ENCODE data around the gene SMYD3. TPM values are rescaled to one million over a fixed set of nuclear protein-coding genes. Genes with fewer than 3 reads are reported as not detected.
A peak's percentile ranks its signal among the peaks of the same experiment; 100 is the strongest.

SMYD3 gene
- total and polyA plus RNA-seq, 2 experiments from 2014 or later, result 30.8 to 68.5 TPM

DNA sequence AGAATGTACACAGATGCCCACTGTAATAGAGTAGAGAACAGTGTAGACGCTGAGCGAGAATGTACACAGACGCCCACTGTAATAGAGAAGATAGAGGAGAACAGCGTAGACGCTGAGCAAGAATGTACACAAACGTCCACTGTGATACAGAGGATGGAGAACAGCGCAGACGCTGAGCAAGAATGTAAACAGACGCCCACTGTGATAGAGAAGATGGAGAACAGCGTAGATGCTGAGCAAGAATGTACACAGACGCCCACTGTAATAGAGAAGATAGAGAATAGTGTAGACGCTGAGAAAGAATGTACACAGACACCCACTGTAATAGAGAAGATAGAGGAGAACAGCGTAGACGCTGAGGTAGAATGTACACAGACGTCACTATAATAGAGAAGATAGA lies 306.9 kb downstream of the SMYD3 start:
- Histone ChIP-seq H3K9me3 (ENCODE audit: low read depth) (no peaks in the 10 kb centered on the region), H3K4me2 (no peak overlapping the region), H3K4me3 (no peak overlapping the region), H3K36me3 (replicated peaks; ENCODE audit: insufficient read depth, low read depth) (no peaks in the 10 kb centered on the region), H4K20me1 (ENCODE audit: insufficient read depth, poor library complexity, severe bottlenecking) (no peaks in the 10 kb centered on the region), H3K27me3 (no peaks in the 10 kb centered on the region), H3K27ac (no peak overlapping the region), H2AFZ (no peak overlapping the region), H3K4me1 (ENCODE audit: insufficient read depth) (no peaks in the 10 kb centered on the region), H3K79me2 (no peaks in the 10 kb centered on the region), H3K9me2 (replicated peaks; ENCODE audit: insufficient read depth) (no peaks in the 10 kb centered on the region)
- DNase-seq (ENCODE audit: low spot score), result no peak
- 89% methylated on average over 15 of the region's 15 CpGs for WGBS (ENCODE audit: low lambda C conversion rate, missing lambda C conversion rate)
- TF ChIP-seq, protein P1, sequence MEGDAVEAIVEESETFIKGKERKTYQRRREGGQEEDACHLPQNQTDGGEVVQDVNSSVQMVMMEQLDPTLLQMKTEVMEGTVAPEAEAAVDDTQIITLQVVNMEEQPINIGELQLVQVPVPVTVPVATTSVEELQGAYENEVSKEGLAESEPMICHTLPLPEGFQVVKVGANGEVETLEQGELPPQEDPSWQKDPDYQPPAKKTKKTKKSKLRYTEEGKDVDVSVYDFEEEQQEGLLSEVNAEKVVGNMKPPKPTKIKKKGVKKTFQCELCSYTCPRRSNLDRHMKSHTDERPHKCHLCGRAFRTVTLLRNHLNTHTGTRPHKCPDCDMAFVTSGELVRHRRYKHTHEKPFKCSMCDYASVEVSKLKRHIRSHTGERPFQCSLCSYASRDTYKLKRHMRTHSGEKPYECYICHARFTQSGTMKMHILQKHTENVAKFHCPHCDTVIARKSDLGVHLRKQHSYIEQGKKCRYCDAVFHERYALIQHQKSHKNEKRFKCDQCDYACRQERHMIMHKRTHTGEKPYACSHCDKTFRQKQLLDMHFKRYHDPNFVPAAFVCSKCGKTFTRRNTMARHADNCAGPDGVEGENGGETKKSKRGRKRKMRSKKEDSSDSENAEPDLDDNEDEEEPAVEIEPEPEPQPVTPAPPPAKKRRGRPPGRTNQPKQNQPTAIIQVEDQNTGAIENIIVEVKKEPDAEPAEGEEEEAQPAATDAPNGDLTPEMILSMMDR (IDR thresholded peaks at IDR 0.05; ENCODE audit: poor library complexity), result no peak
- TF ChIP-seq EZH2 (IDR thresholded peaks at IDR 0.05; ENCODE audit: borderline replicate concordance) (no peak), EZH2phosphoT487 (IDR thresholded peaks at IDR 0.05; ENCODE audit: low read depth, severe bottlenecking, unreplicated experiment) (no peak)

GRCh38 chr1:246199086-246199645 lies 307.9 kb downstream of the SMYD3 start:
- Histone ChIP-seq H3K27ac (no peak overlapping the region), H3K4me1 (ENCODE audit: insufficient read depth) (no peaks in the 10 kb centered on the region), H3K79me2 (no peaks in the 10 kb centered on the region), H2AFZ (no peak overlapping the region), H4K20me1 (ENCODE audit: insufficient read depth, poor library complexity, severe bottlenecking) (no peaks in the 10 kb centered on the region), H3K36me3 (replicated peaks; ENCODE audit: insufficient read depth, low read depth) (no peaks in the 10 kb centered on the region), H3K27me3 (no peaks in the 10 kb centered on the region), H3K9me2 (replicated peaks; ENCODE audit: insufficient read depth) (no peaks in the 10 kb centered on the region), H3K4me2 (no peak overlapping the region), H3K9me3 (ENCODE audit: low read depth) (no peaks in the 10 kb centered on the region), H3K4me3 (no peak overlapping the region)
- TF ChIP-seq EZH2 (IDR thresholded peaks at IDR 0.05; ENCODE audit: borderline replicate concordance) (no peak), EZH2phosphoT487 (IDR thresholded peaks at IDR 0.05; ENCODE audit: low read depth, severe bottlenecking, unreplicated experiment) (no peak)
- TF ChIP-seq, protein P1 (IDR thresholded peaks at IDR 0.05; ENCODE audit: poor library complexity), result no peak
- WGBS (ENCODE audit: low lambda C conversion rate, missing lambda C conversion rate), result 73% methylated on average over 4 of the region's 4 CpGs
- peak; percentile 15 for DNase-seq (ENCODE audit: low spot score)

- Histone ChIP-seq H3K4me2 (no peak overlapping the region), H3K79me2 (no peaks in the 10 kb centered on the region), H3K27me3 (no peaks in the 10 kb centered on the region), H3K9me3 (ENCODE audit: low read depth) (no peaks in the 10 kb centered on the region), H3K36me3 (replicated peaks; ENCODE audit: insufficient read depth, low read depth) (no peaks in the 10 kb centered on the region), H3K27ac (no peak overlapping the region), H3K9me2 (replicated peaks; ENCODE audit: insufficient read depth) (no peaks in the 10 kb centered on the region), H4K20me1 (ENCODE audit: insufficient read depth, poor library complexity, severe bottlenecking) (no peaks in the 10 kb centered on the region), H2AFZ (no peak overlapping the region), H3K4me3 (no peak overlapping the region), H3K4me1 (ENCODE audit: insufficient read depth) (no peaks in the 10 kb centered on the region)
- TF ChIP-seq, protein P1 (IDR thresholded peaks at IDR 0.05; ENCODE audit: poor library complexity), result no peak
- TF ChIP-seq EZH2 (IDR thresholded peaks at IDR 0.05; ENCODE audit: borderline replicate concordance), result no peak
- no peak for TF ChIP-seq EZH2phosphoT487 (IDR thresholded peaks at IDR 0.05; ENCODE audit: low read depth, severe bottlenecking, unreplicated experiment)
- 92% methylated on average over 2 of the region's 2 CpGs for WGBS (ENCODE audit: low lambda C conversion rate, missing lambda C conversion rate)
- DNase-seq (ENCODE audit: low spot score), result no peak
These were observed 308.8 kb downstream of the SMYD3 start for GRCh38 chr1:246198115-246198816.

Data from hepatocyte (in vitro differentiated cells).